ENCODE results near the gene BUD31.

- TF ChIP-seq CTCF (IDR thresholded peaks at IDR 0.05; ENCODE audit: control extremely low read depth in 1 of 3, insufficient read depth in 1 of 3, low read depth in 1 of 3, low read length in 3 of 3): no peak
- TF ChIP-seq SP1 (IDR thresholded peaks at IDR 0.05; ENCODE audit: low read depth, low read length): no peak
- no peak for TF ChIP-seq EP300 (IDR thresholded peaks at IDR 0.05; ENCODE audit: borderline replicate concordance in 1 of 2, low read depth in 2 of 2, low read length in 2 of 2)
- TF ChIP-seq SIX5 (IDR thresholded peaks at IDR 0.05; ENCODE audit: low read depth, low read length): no peak
- no peak for TF ChIP-seq HDAC2 (IDR thresholded peaks at IDR 0.05; ENCODE audit: borderline replicate concordance in 1 of 2, low read depth in 2 of 2, low read length in 2 of 2)
These were observed 44.3 kb downstream of the BUD31 start for GRCh38 chr7:99453105-99453504.
